Activated T-cell treated with anti-CD3 and anti-CD28 coated beads, Interleukin-2, amount 50 U/mL, for 24 hours (primary cell): Measurements from ENCODE around the gene LEMD1.

Experiments
- DNase-seq: peaks from one replicate; pipeline ENCODE4 v3.0.0-alpha.2; 2020
- H3K27ac Mint-ChIP-seq: 2 replicates; pipeline ENCODE4 v1.8.0; 2020; ENCODE audit warnings: mild to moderate bottlenecking, mixed read lengths
- H3K27me3 Mint-ChIP-seq: 2 replicates; pipeline ENCODE4 v1.8.0; 2020; ENCODE audit warnings: mixed read lengths
- H3K36me3 Mint-ChIP-seq: 2 replicates; pipeline ENCODE4 v1.8.0; 2020; ENCODE audit warnings: low read depth, mixed read lengths
- H3K4me1 Mint-ChIP-seq: 2 replicates; pipeline ENCODE4 v1.8.0; 2020; ENCODE audit warnings: low read depth, mixed read lengths
- H3K4me3 Mint-ChIP-seq: 2 replicates; pipeline ENCODE4 v1.8.0; 2020; ENCODE audit warnings: mild to moderate bottlenecking, moderate library complexity, mixed read lengths
- H3K9me3 Mint-ChIP-seq: 2 replicates; pipeline ENCODE4 v1.8.0; 2020; ENCODE audit warnings: mixed read lengths

LEMD1 gene

GRCh38 chr1:205337481-205337880 is 84.4 kb downstream of the LEMD1 start:
- Mint-ChIP-seq H3K4me1 (peaks cover 2% of the 10 kb centered on the region), H3K4me3 (no peak overlapping the region), H3K27ac (no peak overlapping the region), H3K27me3 (peaks cover 7% of the 10 kb centered on the region), H3K9me3 (no peaks in the 10 kb centered on the region), H3K36me3 (no peaks in the 10 kb centered on the region)
- DNase-seq, result no peak

GRCh38 chr1:205335692-205336091 is 86.2 kb downstream of the LEMD1 start:
- Mint-ChIP-seq H3K9me3 (no peaks in the 10 kb centered on the region), H3K36me3 (no peaks in the 10 kb centered on the region), H3K4me1 (peaks cover 2% of the 10 kb centered on the region), H3K27me3 (no peaks in the 10 kb centered on the region), H3K4me3 (no peak overlapping the region), H3K27ac (no peak overlapping the region)
- DNase-seq, result peak; percentile 82

- Mint-ChIP-seq H3K4me3 (no peak overlapping the region), H3K9me3 (no peaks in the 10 kb centered on the region), H3K27ac (no peak overlapping the region), H3K27me3 (no peaks in the 10 kb centered on the region), H3K36me3 (no peaks in the 10 kb centered on the region), H3K4me1 (no peaks in the 10 kb centered on the region)
- no peak for DNase-seq
These were observed 89.7 kb downstream of the LEMD1 start for GRCh38 chr1:205332015-205332791.
